HG03139 (cell line): ENCODE data around the gene MVD.
"Not testable (repeated sequence)": the region's sequence is repeated elsewhere in the genome, so short reads cannot be mapped to it uniquely, and the experiment has no call there.

Experiments used
- ATAC-seq: cut with Tn5 transposase; IDR thresholded peaks from one replicate; pipeline ENCODE4 v1.9.1; 2021; ENCODE audit not compliant: unreplicated experiment

MVD gene

GRCh38 chr16:88610909-88611812, 51.7 kb downstream of the MVD start:
- ATAC-seq: no peak

- no peak for ATAC-seq
Measured at GRCh38 chr16:88610080-88610479, 52.8 kb downstream of the MVD start.

- ATAC-seq: not testable (repeated sequence)
Measured at GRCh38 chr16:88609426-88609825, 53.5 kb downstream of the MVD start.

DNA sequence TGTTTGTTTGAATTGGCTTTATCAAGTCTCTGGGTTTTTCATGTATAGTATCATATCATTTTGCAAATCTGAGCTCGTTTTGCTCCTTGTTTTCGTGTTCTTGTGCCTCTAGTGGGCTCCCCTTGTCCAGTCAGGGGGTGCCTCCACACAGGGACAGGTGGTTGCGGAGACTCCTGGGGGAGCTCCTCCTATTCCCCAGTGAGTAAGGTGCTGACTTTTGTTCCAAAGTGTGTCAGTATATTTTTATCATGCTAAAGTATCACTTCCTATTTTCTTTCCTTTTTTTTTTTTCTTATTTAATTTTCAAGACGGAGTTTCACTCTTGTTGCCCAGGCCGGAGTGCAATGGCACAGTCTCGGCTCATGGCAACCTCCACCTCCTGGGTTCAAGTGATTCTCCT, 54.8 kb downstream of the MVD start:
- no peak for ATAC-seq

DNA sequence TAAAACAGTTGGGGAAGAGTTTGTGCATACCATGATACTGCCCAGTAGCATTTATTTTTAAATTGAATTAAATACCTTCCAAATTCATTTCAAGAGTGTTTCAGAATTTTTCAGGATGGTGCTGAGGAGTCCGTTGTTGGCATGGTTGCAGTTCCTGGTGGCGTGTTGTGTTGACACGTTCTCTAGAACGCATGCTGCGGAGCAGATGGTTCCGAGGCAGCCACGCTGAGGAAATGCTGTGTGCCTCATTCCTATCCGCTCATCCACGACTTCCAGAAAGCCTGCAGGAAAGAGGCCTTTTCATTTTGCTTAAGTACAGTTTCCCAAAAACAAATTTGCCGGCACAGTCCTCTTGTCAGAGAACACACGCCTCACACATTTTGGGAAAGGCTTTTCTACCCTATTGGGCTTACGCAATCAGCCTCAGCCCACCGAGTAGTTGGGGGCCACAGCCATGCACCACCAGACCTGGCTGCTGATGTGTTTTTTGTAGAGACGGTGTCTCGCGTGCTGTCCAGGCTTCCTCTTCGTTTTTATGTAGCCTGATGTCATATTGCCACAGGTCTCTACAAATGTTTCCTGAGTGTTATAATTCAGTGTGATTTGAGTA, 56.6 kb downstream of the MVD start:
- no peak for ATAC-seq

- no peak for ATAC-seq
Measured at GRCh38 chr16:88605186-88606147, 57.4 kb downstream of the MVD start.

DNA sequence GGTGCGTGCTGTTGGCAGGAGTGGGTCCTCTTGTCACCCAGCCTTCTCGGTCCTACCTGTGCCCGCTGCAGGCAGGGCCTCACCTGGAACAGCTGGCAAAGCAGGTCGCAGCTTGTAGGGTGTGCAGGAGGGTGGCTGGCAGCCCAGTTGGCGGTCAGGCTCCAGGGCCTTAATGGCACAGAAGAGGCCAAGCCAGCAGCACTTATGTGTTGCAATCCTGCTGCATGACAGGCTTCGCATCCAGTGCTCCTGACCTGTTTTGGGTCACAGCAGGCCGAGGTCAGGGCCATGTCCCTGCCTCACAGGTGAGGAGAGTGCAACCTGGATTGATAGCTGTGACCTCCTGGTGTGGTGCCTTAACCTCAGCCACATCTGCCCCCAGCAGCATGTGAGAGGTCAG, 60.8 kb downstream of the MVD start:
- no peak for ATAC-seq
